ENCODE data around the gene LURAP1L. TPM values are rescaled to one million over a fixed set of nuclear protein-coding genes. Genes with fewer than 3 reads are reported as not detected.

The LURAP1L gene, protein sequence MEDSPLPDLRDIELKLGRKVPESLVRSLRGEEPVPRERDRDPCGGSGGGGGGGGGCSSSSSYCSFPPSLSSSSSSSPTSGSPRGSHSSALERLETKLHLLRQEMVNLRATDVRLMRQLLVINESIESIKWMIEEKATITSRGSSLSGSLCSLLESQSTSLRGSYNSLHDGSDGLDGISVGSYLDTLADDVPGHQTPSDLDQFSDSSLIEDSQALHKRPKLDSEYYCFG
- 32.5 TPM for total RNA-seq

DNA sequence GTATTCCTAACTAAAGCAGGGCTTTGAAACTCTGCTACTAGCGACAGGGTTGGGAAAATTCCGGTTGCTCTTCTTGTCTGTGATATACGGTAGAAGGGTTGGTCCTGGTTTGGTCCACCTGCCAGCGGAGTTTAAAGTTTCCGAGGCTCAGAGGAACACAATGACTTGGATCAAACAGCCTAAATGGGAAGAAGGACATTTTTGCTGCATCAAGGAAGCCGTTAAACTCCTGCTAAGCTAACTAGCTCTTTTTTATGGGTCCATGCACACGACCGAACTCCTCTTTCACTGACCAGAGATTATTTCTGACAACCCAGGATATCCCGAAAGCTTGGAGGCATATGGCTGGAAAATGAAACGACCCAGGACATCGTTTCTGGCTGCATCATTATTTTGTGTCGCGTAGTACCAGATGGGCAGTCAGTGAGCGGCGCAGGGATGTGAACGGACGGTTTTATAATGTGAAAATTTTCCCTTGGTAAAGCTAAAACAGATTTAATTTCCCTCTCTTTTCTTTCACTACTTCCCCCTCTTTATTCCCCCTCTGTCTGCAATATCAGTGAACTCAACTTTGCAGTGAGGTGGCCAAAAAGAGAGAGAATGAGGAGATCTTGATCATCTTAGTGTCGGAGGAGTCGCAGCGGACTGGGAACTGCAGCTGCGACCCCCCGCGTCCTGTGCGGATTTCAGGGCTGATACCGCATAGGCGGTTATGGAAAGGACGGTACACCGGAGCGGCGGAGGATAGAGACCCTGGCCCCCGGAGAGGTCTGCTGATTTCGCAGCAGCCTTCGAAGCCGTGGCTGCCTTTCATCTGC, at the start of gene LURAP1L:
Gene LURAP1L (plus strand): TSS at position 160 of the 818 bp plus-strand sequence. CDS start 696 bp downstream, outside the sequence.

Other genes with a start within 250 kb of the LURAP1L start
- gene TYRP1, start 81.6 kb upstream of the LURAP1L start, total RNA-seq, result 326 TPM

All from camera-type eye (tissue), 1 donor.